Mononuclear cell (primary cell): ENCODE measurements around the gene SCP2. TPM values are rescaled to one million over a fixed set of nuclear protein-coding genes. Genes with fewer than 3 reads are reported as not detected.
"Not testable (repeated sequence)": the region's sequence is repeated elsewhere in the genome, so short reads cannot be mapped to it uniquely, and the experiment has no call there.

ENCODE experiments used
- H3K27me3 ChIP-seq: 2 replicates; pipeline ENCODE4 v1.6.0; 2011; ENCODE audit warnings: low read length, control low read depth; ENCODE audit not compliant: insufficient read depth
- H3K4me1 ChIP-seq: 2 replicates; pipeline ENCODE4 v1.5.1; 2011; ENCODE audit warnings: mild to moderate bottlenecking, low read length, control low read depth; ENCODE audit not compliant: insufficient read depth
- H3K4me3 ChIP-seq: 2 replicates; pipeline ENCODE4 v1.5.1; 2011; ENCODE audit warnings: mild to moderate bottlenecking, low read length, moderate library complexity
- H3K9me3 ChIP-seq: 2 replicates; pipeline ENCODE4 v1.5.1; 2011; ENCODE audit warnings: low read depth, mild to moderate bottlenecking, control low read depth, low read length
- total RNA-seq: library from RNA; depleted of rRNA; stranded (reverse); fragments of >200 nt; gene quantifications from one replicate; pipeline ENCODE4 v1.2.3, GENCODE V29; 2012

SCP2 gene
- total RNA-seq, 1 donor, result 76.3 TPM

- Histone ChIP-seq H3K9me3 (no peaks in the 10 kb centered on the region), H3K4me1 (peaks cover 14% of the 10 kb centered on the region), H3K4me3 (peak overlapping the region; percentile 65), H3K27me3 (peaks cover 10% of the 10 kb centered on the region)
These were observed 934 bp downstream of the SCP2 start for GRCh38 chr1:52928015-52928404.

GRCh38 chr1:52929019-52929418 is 1.9 kb downstream of the SCP2 start:
- no peaks in the 10 kb centered on the region for H3K9me3 ChIP-seq
- no peak overlapping the region for H3K4me3 ChIP-seq
- peaks cover 10% of the 10 kb centered on the region for H3K27me3 ChIP-seq
- H3K4me1 ChIP-seq, result peaks cover 14% of the 10 kb centered on the region

- no peaks in the 10 kb centered on the region for H3K9me3 ChIP-seq
- no peaks in the 10 kb centered on the region for H3K27me3 ChIP-seq
- H3K4me1 ChIP-seq, result no peaks in the 10 kb centered on the region
- H3K4me3 ChIP-seq, result no peak overlapping the region
These were observed 10.5 kb downstream of the SCP2 start for GRCh38 chr1:52937433-52938182.

- Histone ChIP-seq H3K27me3 (no peaks in the 10 kb centered on the region), H3K4me1 (no peaks in the 10 kb centered on the region), H3K4me3 (no peak overlapping the region), H3K9me3 (no peaks in the 10 kb centered on the region)
These were observed 11.0 kb downstream of the SCP2 start for GRCh38 chr1:52938183-52938451.

- no peaks in the 10 kb centered on the region for H3K9me3 ChIP-seq
- no peak overlapping the region for H3K4me3 ChIP-seq
- no peaks in the 10 kb centered on the region for H3K27me3 ChIP-seq
- no peaks in the 10 kb centered on the region for H3K4me1 ChIP-seq
These were observed 16.9 kb downstream of the SCP2 start for GRCh38 chr1:52943876-52944416.

GRCh38 chr1:52944566-52944965 is 17.5 kb downstream of the SCP2 start:
- no peaks in the 10 kb centered on the region for H3K4me1 ChIP-seq
- no peak overlapping the region for H3K4me3 ChIP-seq
- H3K27me3 ChIP-seq, result no peaks in the 10 kb centered on the region
- H3K9me3 ChIP-seq, result no peaks in the 10 kb centered on the region

- no peaks in the 10 kb centered on the region for H3K4me1 ChIP-seq
- no peaks in the 10 kb centered on the region for H3K27me3 ChIP-seq
- H3K9me3 ChIP-seq, result no peaks in the 10 kb centered on the region
- no peak overlapping the region for H3K4me3 ChIP-seq
These were observed 20.4 kb downstream of the SCP2 start for GRCh38 chr1:52947490-52947889.

GRCh38 chr1:52949602-52950001 is 22.5 kb downstream of the SCP2 start:
- not testable (repeated sequence) for H3K4me1 ChIP-seq, H3K9me3 ChIP-seq, H3K4me3 ChIP-seq, H3K27me3 ChIP-seq

GRCh38 chr1:52952112-52952511 is 25.0 kb downstream of the SCP2 start:
- H3K9me3 ChIP-seq, result no peaks in the 10 kb centered on the region
- no peaks in the 10 kb centered on the region for H3K27me3 ChIP-seq
- no peak overlapping the region for H3K4me3 ChIP-seq

GRCh38 chr1:52955129-52955970 is 28.3 kb downstream of the SCP2 start:
- Histone ChIP-seq H3K27me3 (no peaks in the 10 kb centered on the region), H3K9me3 (no peaks in the 10 kb centered on the region), H3K4me3 (no peak overlapping the region), H3K4me1 (no peaks in the 10 kb centered on the region)

More at GRCh38 chr1:52952112-52952511, 25.0 kb downstream of the SCP2 start:
- H3K4me1 ChIP-seq, result no peaks in the 10 kb centered on the region

- Histone ChIP-seq H3K4me1 (no peaks in the 10 kb centered on the region), H3K27me3 (no peaks in the 10 kb centered on the region), H3K4me3 (no peak overlapping the region), H3K9me3 (no peaks in the 10 kb centered on the region)
These were observed 36.0 kb downstream of the SCP2 start for GRCh38 chr1:52963101-52963500.

GRCh38 chr1:52967666-52968065 is 40.6 kb downstream of the SCP2 start:
- H3K4me1 ChIP-seq, result no peaks in the 10 kb centered on the region
- H3K4me3 ChIP-seq, result no peak overlapping the region
- no peaks in the 10 kb centered on the region for H3K27me3 ChIP-seq
- H3K9me3 ChIP-seq, result no peaks in the 10 kb centered on the region

- not testable (repeated sequence) for H3K27me3 ChIP-seq, H3K4me1 ChIP-seq
These were observed 42.2 kb downstream of the SCP2 start for GRCh38 chr1:52969234-52969633.

GRCh38 chr1:52970149-52970548 is 43.1 kb downstream of the SCP2 start:
- no peak overlapping the region for H3K4me3 ChIP-seq

More at GRCh38 chr1:52969234-52969633, 42.2 kb downstream of the SCP2 start:
- H3K9me3 ChIP-seq, H3K4me3 ChIP-seq: not testable (repeated sequence)

GRCh38 chr1:52973841-52974240 is 46.8 kb downstream of the SCP2 start:
- Histone ChIP-seq H3K4me1 (no peaks in the 10 kb centered on the region), H3K27me3 (no peaks in the 10 kb centered on the region), H3K9me3 (no peaks in the 10 kb centered on the region), H3K4me3 (no peak overlapping the region)

More at GRCh38 chr1:52970149-52970548, 43.1 kb downstream of the SCP2 start:
- Histone ChIP-seq H3K4me1 (no peaks in the 10 kb centered on the region), H3K27me3 (no peaks in the 10 kb centered on the region), H3K9me3 (no peaks in the 10 kb centered on the region)
